Measurements from ENCODE around the gene KREMEN1. TPM values are rescaled to one million over a fixed set of nuclear protein-coding genes. Genes with fewer than 3 reads are reported as not detected.
A peak's percentile ranks its signal among the peaks of the same experiment; 100 is the strongest.

Gene KREMEN1
- total RNA-seq, 2 donors from 2014 or later: 0.19 to 0.55 TPM

DNA sequence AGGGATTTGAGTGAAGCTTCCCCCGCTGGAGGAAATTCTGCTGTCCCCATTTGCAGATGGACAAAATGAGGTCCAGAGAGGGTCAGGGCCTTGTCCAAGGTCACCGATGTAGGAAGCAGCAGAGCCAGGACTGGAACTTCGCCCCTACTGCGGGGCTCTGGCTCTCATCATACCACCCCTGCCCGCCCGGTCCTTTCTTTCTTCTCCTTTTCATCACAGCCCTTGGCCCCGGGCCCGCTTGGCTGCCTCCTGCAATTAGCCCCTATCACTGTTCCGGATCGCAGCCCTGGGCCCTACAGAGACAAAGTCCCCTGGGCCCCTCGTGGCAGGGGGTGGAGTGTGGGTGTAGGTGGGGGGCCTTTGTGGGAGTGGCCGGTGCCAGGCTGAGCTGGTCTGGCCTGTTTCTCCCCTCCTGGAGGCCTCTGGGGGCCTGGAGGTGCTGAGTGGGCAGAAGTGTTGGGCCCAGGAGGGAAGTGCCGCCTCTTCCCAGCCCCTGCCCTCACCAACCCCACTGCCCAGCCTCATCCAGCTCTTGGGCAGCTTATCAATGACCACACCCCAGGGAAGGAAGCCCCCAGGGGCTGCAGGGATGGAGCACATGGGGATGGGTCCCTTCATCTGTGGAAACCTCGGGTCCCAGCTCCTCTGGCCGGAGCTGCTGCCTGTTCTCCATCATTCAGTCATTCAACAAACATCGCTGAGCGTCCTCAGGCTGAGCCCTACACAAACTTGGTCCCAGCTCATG, 136.2 kb downstream of the KREMEN1 start:
- H3K36me3 Mint-ChIP-seq: peaks cover 0 to 5% of the 10 kb centered on the region in 2 donors
- no peak overlapping the region for H3K27ac Mint-ChIP-seq
- ATAC-seq: no peak
- DNase-seq (ENCODE audit: low spot score in 2 of 2): no peak
- H3K9me3 Mint-ChIP-seq: no peaks in the 10 kb centered on the region

DNA sequence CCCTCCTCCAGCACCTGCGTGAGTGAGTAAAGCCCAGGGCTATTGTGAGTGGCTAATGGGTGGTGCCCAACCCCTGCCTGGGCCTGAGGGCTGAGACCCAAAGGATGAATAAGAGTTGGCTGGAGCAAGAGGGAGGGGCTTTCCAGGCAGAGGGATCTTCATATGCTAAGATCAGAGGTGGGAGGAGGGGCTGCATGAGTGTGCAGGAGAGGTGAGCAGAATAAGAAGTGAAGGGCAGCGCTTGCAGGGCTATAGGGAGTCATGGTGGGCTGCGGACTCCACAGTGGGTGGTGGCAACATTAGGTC, 136.7 kb downstream of the KREMEN1 start:
- DNase-seq (ENCODE audit: low spot score in 2 of 2): no peak
- H3K36me3 Mint-ChIP-seq: peaks cover 0 to 5% of the 10 kb centered on the region in 2 donors
- no peak overlapping the region for H3K27ac Mint-ChIP-seq
- ATAC-seq: no peak
- no peaks in the 10 kb centered on the region for H3K9me3 Mint-ChIP-seq

DNA sequence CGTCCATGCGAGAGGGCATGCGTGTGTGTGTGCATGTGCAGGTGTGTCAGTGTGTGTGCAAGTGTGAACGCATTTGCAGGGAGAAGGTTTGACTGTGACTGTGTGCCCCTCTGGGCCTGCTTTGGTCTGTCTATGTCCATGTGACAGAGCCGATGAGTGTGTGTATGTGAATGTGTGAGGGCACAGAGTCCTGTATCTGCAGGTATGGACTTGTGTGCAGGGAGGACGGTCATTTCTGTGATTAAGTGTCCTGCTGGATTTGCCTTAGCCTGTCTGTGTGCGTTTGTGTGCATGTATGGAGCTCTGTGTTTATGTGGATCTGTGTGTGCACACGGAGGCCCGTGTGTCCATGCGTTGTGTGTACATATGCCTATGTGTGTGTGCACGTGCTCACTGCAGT, 138.2 kb downstream of the KREMEN1 start:
- DNase-seq (ENCODE audit: low spot score in 2 of 2) (no peak), ATAC-seq (no peak)
- Mint-ChIP-seq H3K9me3 (no peaks in the 10 kb centered on the region), H3K36me3 (peaks cover 0 to 5% of the 10 kb centered on the region in 2 donors), H3K27ac (no peak overlapping the region)

DNA sequence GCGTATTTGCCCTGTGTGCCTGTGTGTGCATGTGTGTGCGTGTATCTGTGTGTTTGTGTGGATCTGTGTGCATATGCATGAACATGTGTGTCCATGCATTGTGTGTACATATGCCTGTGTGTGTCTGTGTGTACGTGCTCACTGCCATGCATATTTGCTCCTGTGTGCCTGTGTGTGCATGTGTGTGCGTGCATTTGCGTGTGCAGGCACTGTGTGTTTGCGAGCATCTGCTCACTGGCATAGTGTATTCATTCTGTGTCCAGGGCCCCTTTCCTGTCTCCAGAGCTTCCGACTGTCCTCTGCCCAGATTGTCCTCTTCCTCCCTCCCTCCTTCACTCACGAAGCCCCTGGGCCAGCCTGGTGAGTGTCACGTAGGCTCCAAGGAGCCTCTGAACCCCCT, 138.6 kb downstream of the KREMEN1 start:
- no peak for ATAC-seq
- DNase-seq (ENCODE audit: low spot score in 2 of 2): no peak
- Mint-ChIP-seq H3K36me3 (peaks cover 0 to 2% of the 10 kb centered on the region in 2 donors), H3K27ac (no peak overlapping the region), H3K9me3 (no peaks in the 10 kb centered on the region)

DNA sequence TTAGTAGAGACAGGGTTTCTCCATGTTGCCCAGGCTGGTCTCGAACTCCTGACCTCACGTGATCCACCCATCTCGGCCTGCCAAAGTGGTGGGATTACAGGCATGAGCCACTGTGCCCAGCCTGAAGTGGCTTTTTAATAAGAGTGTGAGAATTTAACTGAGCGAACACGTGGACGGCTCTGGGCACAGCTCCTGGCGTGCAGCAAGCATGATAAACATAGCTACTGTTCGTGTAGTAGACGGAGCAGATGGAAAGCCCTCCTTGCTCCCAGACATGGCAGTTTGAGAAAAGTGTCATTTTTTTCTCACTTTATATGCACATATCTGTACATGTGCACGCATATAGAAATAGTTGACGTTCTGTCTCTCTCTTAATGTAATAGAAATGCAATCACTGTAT, 139.9 kb downstream of the KREMEN1 start:
- DNase-seq (ENCODE audit: low spot score in 2 of 2): no peak
- H3K36me3 Mint-ChIP-seq: no peaks in the 10 kb centered on the region
- no peak for ATAC-seq

DNA sequence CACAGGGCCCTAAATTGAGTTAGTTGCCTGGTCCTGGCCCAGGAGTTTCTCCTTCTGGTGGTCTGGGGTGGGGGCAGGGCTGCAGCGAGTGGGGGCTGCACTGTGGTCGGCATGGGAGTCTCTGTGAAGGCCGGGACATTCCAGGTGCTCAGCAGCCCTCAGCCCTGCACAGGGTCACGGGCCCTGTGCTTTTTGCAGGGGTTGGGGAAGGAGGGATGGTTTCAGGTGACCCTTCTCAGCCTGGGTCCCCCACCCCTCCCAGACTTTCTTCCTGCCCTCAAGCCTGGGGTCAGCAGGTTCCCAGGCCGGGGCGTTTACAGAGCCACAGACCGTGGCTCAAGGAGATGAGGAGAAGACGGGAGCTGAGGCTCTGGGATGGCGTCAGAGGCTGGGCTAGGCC, 140.7 kb downstream of the KREMEN1 start:
- H3K9me3 Mint-ChIP-seq: no peaks in the 10 kb centered on the region
- no peak for DNase-seq (ENCODE audit: low spot score in 2 of 2)
- H3K36me3 Mint-ChIP-seq: no peaks in the 10 kb centered on the region
- no peak for ATAC-seq
- no peak overlapping the region for H3K27ac Mint-ChIP-seq

More for the DNA sequence above, 139.9 kb downstream of the KREMEN1 start:
- Mint-ChIP-seq H3K27ac (no peak overlapping the region), H3K9me3 (no peaks in the 10 kb centered on the region)

DNA sequence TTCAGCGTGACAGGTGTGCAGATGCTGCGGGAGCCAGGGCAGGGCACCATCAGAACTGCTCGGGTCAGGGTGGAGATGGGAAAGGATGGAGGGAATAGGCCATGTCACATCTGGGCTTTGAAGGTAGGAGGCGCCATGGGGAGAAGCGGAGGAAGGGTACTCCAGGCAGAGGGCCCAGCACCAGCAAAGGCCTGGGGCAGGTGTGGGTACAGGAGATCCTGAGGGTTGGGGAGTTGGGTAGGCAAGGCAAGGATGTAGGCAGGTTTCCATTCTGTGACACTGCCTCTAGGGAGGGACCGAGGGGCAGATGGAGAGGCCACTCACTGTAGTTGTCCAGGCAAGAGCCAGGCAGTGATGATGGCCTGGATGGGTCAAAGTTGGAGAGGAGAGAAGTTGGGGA, 141.4 kb downstream of the KREMEN1 start:
- ATAC-seq: no peak
- H3K36me3 Mint-ChIP-seq: no peaks in the 10 kb centered on the region
- H3K9me3 Mint-ChIP-seq: no peaks in the 10 kb centered on the region
- DNase-seq (ENCODE audit: low spot score in 2 of 2): no peak
- no peak overlapping the region for H3K27ac Mint-ChIP-seq

DNA sequence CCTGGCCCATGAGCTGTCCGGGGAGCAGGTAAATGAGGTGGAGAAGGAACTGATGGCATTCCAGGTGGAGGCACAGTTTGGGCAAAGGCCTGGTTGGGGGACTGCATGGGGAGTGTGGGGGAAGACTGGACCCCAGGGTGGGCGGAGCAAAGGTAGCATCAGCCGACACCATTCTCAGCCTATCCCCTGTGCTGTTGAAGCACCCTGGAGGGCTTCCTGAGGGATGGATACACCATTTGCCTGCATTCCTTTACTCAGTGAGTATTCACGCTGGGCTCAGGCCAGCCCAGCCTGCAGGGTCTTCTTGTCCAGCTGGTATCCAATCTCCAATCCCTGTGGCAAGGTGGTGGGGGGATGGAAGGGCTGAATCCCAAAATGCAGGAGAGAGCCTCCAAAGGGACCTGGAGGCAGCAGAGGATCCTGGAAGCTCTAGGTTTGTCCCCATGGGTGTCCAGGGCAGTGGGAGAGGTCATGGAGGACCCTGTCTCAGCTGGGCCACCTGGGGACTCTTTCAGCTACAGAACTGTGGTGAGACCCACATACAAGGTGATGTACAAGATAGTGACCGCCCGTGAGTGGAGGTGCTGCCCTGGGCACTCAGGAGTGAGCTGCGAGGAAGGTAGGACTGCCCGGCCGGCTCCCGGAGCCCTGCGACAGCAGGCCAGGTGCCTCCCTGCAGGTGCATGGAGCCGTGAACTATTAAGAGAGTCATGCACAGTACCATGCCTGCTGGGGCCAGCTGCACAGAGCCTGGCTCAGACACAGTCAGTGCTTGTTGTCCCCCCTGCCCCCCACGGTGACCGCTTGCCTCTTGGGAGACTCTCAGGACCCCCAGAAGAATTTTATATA, 142.4 kb downstream of the KREMEN1 start:
- Mint-ChIP-seq H3K9me3 (no peaks in the 10 kb centered on the region), H3K27ac (no peak overlapping the region), H3K36me3 (no peaks in the 10 kb centered on the region)
- ATAC-seq (no peak), DNase-seq (ENCODE audit: low spot score in 2 of 2) (no peak)

DNA sequence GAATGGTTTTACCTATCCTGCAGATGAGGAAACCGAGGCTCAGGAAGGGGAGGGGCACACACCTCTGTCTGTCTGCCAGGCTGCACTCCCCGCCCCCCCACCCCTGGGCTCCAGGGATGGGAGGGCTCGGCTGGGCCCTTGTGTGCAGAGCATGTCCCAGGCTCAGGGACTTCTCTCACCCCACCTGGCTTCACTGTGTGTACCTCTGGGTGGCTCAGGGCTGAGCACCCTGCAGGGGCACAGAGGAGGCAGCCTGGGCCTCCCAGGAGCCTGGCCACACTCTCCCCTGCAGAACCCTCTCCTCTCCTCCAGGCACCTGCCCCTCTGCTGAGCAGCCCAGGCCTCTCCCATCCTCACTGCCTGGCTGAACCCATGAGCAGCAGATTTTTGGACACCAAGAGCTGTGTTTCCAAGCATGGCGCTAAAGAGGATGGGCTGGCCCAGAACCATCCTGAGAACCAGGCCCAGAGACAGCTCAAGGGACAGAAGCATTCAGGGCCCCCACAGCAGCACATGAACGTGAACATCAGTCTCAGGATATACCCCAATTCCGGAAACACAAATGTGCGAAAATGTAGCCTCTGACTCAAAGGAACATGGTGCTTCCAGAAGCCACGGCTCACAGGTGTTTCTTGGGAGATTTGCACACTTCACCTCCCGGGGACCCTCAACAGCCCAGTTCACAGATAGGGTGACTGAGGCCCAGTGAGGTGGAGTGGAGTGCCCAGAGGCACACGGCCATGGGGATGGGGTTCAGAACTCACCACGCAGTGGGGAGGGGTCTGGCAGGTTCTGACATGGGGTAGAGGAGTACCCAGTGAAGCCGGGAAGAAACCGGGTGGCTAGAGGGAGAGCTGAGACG, 143.4 kb downstream of the KREMEN1 start:
- Mint-ChIP-seq H3K36me3 (no peaks in the 10 kb centered on the region), H3K9me3 (no peaks in the 10 kb centered on the region), H3K27ac (no peak overlapping the region)
- DNase-seq (ENCODE audit: low spot score in 2 of 2) (no peak), ATAC-seq (peak in 1 of 2 donors; percentile 14)

DNA sequence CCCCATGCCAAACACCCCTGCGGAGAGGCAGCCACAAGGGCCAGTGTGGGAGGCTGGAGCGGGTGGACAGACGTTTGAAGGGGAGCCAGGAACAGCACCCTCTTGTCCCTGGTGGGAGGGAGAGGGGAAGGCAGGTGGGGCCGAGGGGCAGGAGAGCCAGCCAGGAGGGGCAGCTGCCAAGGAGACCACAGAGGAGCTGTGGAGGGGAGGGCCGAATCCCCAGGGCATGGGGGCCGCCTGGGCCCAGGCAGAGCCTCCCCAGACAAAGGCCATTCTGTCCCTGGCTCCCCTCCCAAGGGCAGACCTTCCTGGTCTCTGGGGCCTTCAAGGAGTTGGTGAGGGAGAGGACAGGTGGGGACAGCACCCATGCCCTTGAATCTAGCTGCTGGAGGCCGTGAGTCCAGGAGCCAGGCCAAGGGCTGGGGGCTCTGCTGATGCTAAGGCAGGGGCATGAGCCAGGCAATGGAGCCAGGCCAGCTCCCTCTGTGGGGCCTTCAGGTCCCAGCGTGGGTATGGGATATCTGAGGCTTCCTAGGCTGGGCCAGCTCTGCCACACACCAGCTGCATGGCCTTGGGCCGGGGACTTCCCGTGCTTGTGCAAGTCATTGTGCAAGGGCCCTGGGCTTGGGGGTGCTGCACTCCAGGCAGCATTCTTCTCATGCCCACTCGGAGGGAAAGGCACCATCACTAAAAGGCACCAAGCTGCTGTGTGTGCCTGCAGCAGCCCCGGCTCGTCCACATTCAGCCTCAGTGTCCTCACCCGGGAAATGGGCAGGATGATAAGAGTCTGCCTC, 144.2 kb downstream of the KREMEN1 start:
- DNase-seq (ENCODE audit: low spot score in 2 of 2): no peak
- H3K9me3 Mint-ChIP-seq: no peaks in the 10 kb centered on the region
- no peak overlapping the region for H3K27ac Mint-ChIP-seq
- no peaks in the 10 kb centered on the region for H3K36me3 Mint-ChIP-seq
- no peak for ATAC-seq

Other genes with a start within 250 kb of the KREMEN1 start
- gene ZNRF3, start 189.5 kb upstream of the KREMEN1 start, total RNA-seq: 1 to 10 TPM in 1 of 2 donors, under 1 TPM in 1; 0.66 to 1.7 TPM
- not detected for gene C22orf31, start 11.2 kb upstream of the KREMEN1 start, total RNA-seq
- gene EMID1, start 132.9 kb downstream of the KREMEN1 start, total RNA-seq: under 1 TPM in 1 of 2 donors, not detected in 1; 0.41 TPM
- gene RHBDD3, start 194.9 kb downstream of the KREMEN1 start, total RNA-seq: 10 to 100 TPM; 19.6 to 29.5 TPM
- 100 to 1,000 TPM; 257 to 320 TPM for gene EWSR1, start 195.2 kb downstream of the KREMEN1 start, total RNA-seq
- 1 to 10 TPM in 1 of 2 donors, under 1 TPM in 1; 0.36 to 1.5 TPM for gene GAS2L1, start 233.6 kb downstream of the KREMEN1 start, total RNA-seq
- gene RASL10A, start 242.7 kb downstream of the KREMEN1 start, total RNA-seq: under 1 TPM; 0.20 to 0.78 TPM